ENCODE measurements around the gene FBXL17.

FBXL17 gene

GRCh38 chr5:107979900-107980299 lies 402.0 kb downstream of the FBXL17 start:
- H3K4me1 ChIP-seq (ENCODE audit: control insufficient read depth, low read depth, low read length), result peaks cover 16% of the 10 kb centered on the region
- H3K4me3 ChIP-seq (ENCODE audit: low read length), result no peak overlapping the region
- H3K36me3 ChIP-seq (ENCODE audit: control insufficient read depth, low read depth, low read length), result no peaks in the 10 kb centered on the region
- no peak overlapping the region for H3K27ac ChIP-seq (ENCODE audit: low read length)
- no peaks in the 10 kb centered on the region for H3K27me3 ChIP-seq (ENCODE audit: control insufficient read depth, insufficient read depth, low read length)
- H3K9ac ChIP-seq (ENCODE audit: low read length), result no peak overlapping the region
- no peaks in the 10 kb centered on the region for H3K9me3 ChIP-seq (ENCODE audit: control insufficient read depth, low read depth, low read length)

GRCh38 chr5:107979291-107979690 lies 402.6 kb downstream of the FBXL17 start:
- H3K9ac ChIP-seq (ENCODE audit: low read length), result no peak overlapping the region
- no peaks in the 10 kb centered on the region for H3K27me3 ChIP-seq (ENCODE audit: control insufficient read depth, insufficient read depth, low read length)
- H3K27ac ChIP-seq (ENCODE audit: low read length), result no peak overlapping the region
- H3K9me3 ChIP-seq (ENCODE audit: control insufficient read depth, low read depth, low read length), result no peaks in the 10 kb centered on the region
- no peaks in the 10 kb centered on the region for H3K36me3 ChIP-seq (ENCODE audit: control insufficient read depth, low read depth, low read length)
- no peak overlapping the region for H3K4me3 ChIP-seq (ENCODE audit: low read length)
- H3K4me1 ChIP-seq (ENCODE audit: control insufficient read depth, low read depth, low read length), result peaks cover 21% of the 10 kb centered on the region

GRCh38 chr5:107977550-107978071 lies 404.3 kb downstream of the FBXL17 start:
- H3K4me1 ChIP-seq (ENCODE audit: control insufficient read depth, low read depth, low read length), result peaks cover 21% of the 10 kb centered on the region
- no peaks in the 10 kb centered on the region for H3K9me3 ChIP-seq (ENCODE audit: control insufficient read depth, low read depth, low read length)
- no peak overlapping the region for H3K27ac ChIP-seq (ENCODE audit: low read length)
- no peak overlapping the region for H3K4me3 ChIP-seq (ENCODE audit: low read length)
- no peak overlapping the region for H3K9ac ChIP-seq (ENCODE audit: low read length)
- H3K27me3 ChIP-seq (ENCODE audit: control insufficient read depth, insufficient read depth, low read length), result no peaks in the 10 kb centered on the region
- no peaks in the 10 kb centered on the region for H3K36me3 ChIP-seq (ENCODE audit: control insufficient read depth, low read depth, low read length)

GRCh38 chr5:107975568-107975967 lies 406.3 kb downstream of the FBXL17 start:
- H3K36me3 ChIP-seq (ENCODE audit: control insufficient read depth, low read depth, low read length), result no peaks in the 10 kb centered on the region
- no peak overlapping the region for H3K9ac ChIP-seq (ENCODE audit: low read length)
- peaks cover 21% of the 10 kb centered on the region for H3K4me1 ChIP-seq (ENCODE audit: control insufficient read depth, low read depth, low read length)
- H3K9me3 ChIP-seq (ENCODE audit: control insufficient read depth, low read depth, low read length), result no peaks in the 10 kb centered on the region
- no peaks in the 10 kb centered on the region for H3K27me3 ChIP-seq (ENCODE audit: control insufficient read depth, insufficient read depth, low read length)
- no peak overlapping the region for H3K27ac ChIP-seq (ENCODE audit: low read length)
- no peak overlapping the region for H3K4me3 ChIP-seq (ENCODE audit: low read length)

- Histone ChIP-seq H3K9me3 (ENCODE audit: control insufficient read depth, low read depth, low read length) (no peaks in the 10 kb centered on the region), H3K4me1 (ENCODE audit: control insufficient read depth, low read depth, low read length) (peaks cover 17% of the 10 kb centered on the region), H3K36me3 (ENCODE audit: control insufficient read depth, low read depth, low read length) (no peaks in the 10 kb centered on the region), H3K27ac (ENCODE audit: low read length) (no peak overlapping the region), H3K4me3 (ENCODE audit: low read length) (no peak overlapping the region), H3K9ac (ENCODE audit: low read length) (no peak overlapping the region), H3K27me3 (ENCODE audit: control insufficient read depth, insufficient read depth, low read length) (no peaks in the 10 kb centered on the region)
Observed at GRCh38 chr5:107971846-107972245, 410.1 kb downstream of the FBXL17 start.

- no peaks in the 10 kb centered on the region for H3K36me3 ChIP-seq (ENCODE audit: control insufficient read depth, low read depth, low read length)
- no peaks in the 10 kb centered on the region for H3K9me3 ChIP-seq (ENCODE audit: control insufficient read depth, low read depth, low read length)
- no peak overlapping the region for H3K4me3 ChIP-seq (ENCODE audit: low read length)
- H3K27ac ChIP-seq (ENCODE audit: low read length), result no peak overlapping the region
- H3K27me3 ChIP-seq (ENCODE audit: control insufficient read depth, insufficient read depth, low read length), result no peaks in the 10 kb centered on the region
- no peak overlapping the region for H3K9ac ChIP-seq (ENCODE audit: low read length)
- peaks cover 12% of the 10 kb centered on the region for H3K4me1 ChIP-seq (ENCODE audit: control insufficient read depth, low read depth, low read length)
Observed at GRCh38 chr5:107969847-107970246, 412.1 kb downstream of the FBXL17 start.

GRCh38 chr5:107968998-107969397 lies 412.9 kb downstream of the FBXL17 start:
- Histone ChIP-seq H3K4me1 (ENCODE audit: control insufficient read depth, low read depth, low read length) (peaks cover 8% of the 10 kb centered on the region), H3K9me3 (ENCODE audit: control insufficient read depth, low read depth, low read length) (no peaks in the 10 kb centered on the region), H3K27me3 (ENCODE audit: control insufficient read depth, insufficient read depth, low read length) (no peaks in the 10 kb centered on the region), H3K27ac (ENCODE audit: low read length) (no peak overlapping the region), H3K9ac (ENCODE audit: low read length) (no peak overlapping the region), H3K4me3 (ENCODE audit: low read length) (no peak overlapping the region), H3K36me3 (ENCODE audit: control insufficient read depth, low read depth, low read length) (no peaks in the 10 kb centered on the region)

GRCh38 chr5:107968406-107968843 lies 413.5 kb downstream of the FBXL17 start:
- Histone ChIP-seq H3K27ac (ENCODE audit: low read length) (no peak overlapping the region), H3K27me3 (ENCODE audit: control insufficient read depth, insufficient read depth, low read length) (no peaks in the 10 kb centered on the region), H3K9ac (ENCODE audit: low read length) (no peak overlapping the region), H3K9me3 (ENCODE audit: control insufficient read depth, low read depth, low read length) (no peaks in the 10 kb centered on the region), H3K36me3 (ENCODE audit: control insufficient read depth, low read depth, low read length) (no peaks in the 10 kb centered on the region), H3K4me3 (ENCODE audit: low read length) (no peak overlapping the region), H3K4me1 (ENCODE audit: control insufficient read depth, low read depth, low read length) (peaks cover 8% of the 10 kb centered on the region)

GRCh38 chr5:107966201-107966600 lies 415.7 kb downstream of the FBXL17 start:
- H3K27ac ChIP-seq (ENCODE audit: low read length), result no peak overlapping the region
- H3K4me1 ChIP-seq (ENCODE audit: control insufficient read depth, low read depth, low read length), result peaks cover 8% of the 10 kb centered on the region
- H3K9ac ChIP-seq (ENCODE audit: low read length), result no peak overlapping the region
- no peaks in the 10 kb centered on the region for H3K9me3 ChIP-seq (ENCODE audit: control insufficient read depth, low read depth, low read length)
- H3K27me3 ChIP-seq (ENCODE audit: control insufficient read depth, insufficient read depth, low read length), result no peaks in the 10 kb centered on the region
- H3K36me3 ChIP-seq (ENCODE audit: control insufficient read depth, low read depth, low read length), result no peaks in the 10 kb centered on the region
- no peak overlapping the region for H3K4me3 ChIP-seq (ENCODE audit: low read length)

GRCh38 chr5:107964722-107965121 lies 417.2 kb downstream of the FBXL17 start:
- Histone ChIP-seq H3K9me3 (ENCODE audit: control insufficient read depth, low read depth, low read length) (no peaks in the 10 kb centered on the region), H3K36me3 (ENCODE audit: control insufficient read depth, low read depth, low read length) (no peaks in the 10 kb centered on the region), H3K27ac (ENCODE audit: low read length) (no peak overlapping the region), H3K9ac (ENCODE audit: low read length) (no peak overlapping the region), H3K27me3 (ENCODE audit: control insufficient read depth, insufficient read depth, low read length) (no peaks in the 10 kb centered on the region), H3K4me1 (ENCODE audit: control insufficient read depth, low read depth, low read length) (peaks cover 8% of the 10 kb centered on the region), H3K4me3 (ENCODE audit: low read length) (no peak overlapping the region)

- Histone ChIP-seq H3K27me3 (ENCODE audit: control insufficient read depth, insufficient read depth, low read length) (no peaks in the 10 kb centered on the region), H3K27ac (ENCODE audit: low read length) (no peak overlapping the region), H3K4me1 (ENCODE audit: control insufficient read depth, low read depth, low read length) (no peaks in the 10 kb centered on the region), H3K9ac (ENCODE audit: low read length) (no peak overlapping the region), H3K9me3 (ENCODE audit: control insufficient read depth, low read depth, low read length) (no peaks in the 10 kb centered on the region), H3K4me3 (ENCODE audit: low read length) (no peak overlapping the region), H3K36me3 (ENCODE audit: control insufficient read depth, low read depth, low read length) (no peaks in the 10 kb centered on the region)
Observed at GRCh38 chr5:107959573-107960279, 422.2 kb downstream of the FBXL17 start.

GRCh38 chr5:107958861-107959260 lies 423.0 kb downstream of the FBXL17 start:
- H3K9me3 ChIP-seq (ENCODE audit: control insufficient read depth, low read depth, low read length), result no peaks in the 10 kb centered on the region
- no peaks in the 10 kb centered on the region for H3K27me3 ChIP-seq (ENCODE audit: control insufficient read depth, insufficient read depth, low read length)
- no peak overlapping the region for H3K9ac ChIP-seq (ENCODE audit: low read length)
- H3K4me3 ChIP-seq (ENCODE audit: low read length), result no peak overlapping the region
- no peak overlapping the region for H3K27ac ChIP-seq (ENCODE audit: low read length)
- no peaks in the 10 kb centered on the region for H3K4me1 ChIP-seq (ENCODE audit: control insufficient read depth, low read depth, low read length)
- H3K36me3 ChIP-seq (ENCODE audit: control insufficient read depth, low read depth, low read length), result no peaks in the 10 kb centered on the region
